Liver (tissue), 9 donors: ENCODE measurements around the gene CROCC2. TPM values are rescaled to one million over a fixed set of nuclear protein-coding genes. Genes with fewer than 3 reads are reported as not detected.

Experiments used
- DNase-seq: peaks from one replicate; pipeline ENCODE4 v3.0.0-alpha.2; 2017; ENCODE audit warnings: low spot score
- H3K27ac ChIP-seq, 2 donors: one replicate each; pipeline ENCODE4 v1.7.0; 2013; ENCODE audit warnings: inconsistent platforms in 2 of 2, low read length in 2 of 2, control low read depth in 1 of 2, low read depth in 1 of 2, mild to moderate bottlenecking in 1 of 2
- H3K27me3 ChIP-seq, 4 donors: one replicate each; pipeline versions ENCODE4 v1.6.1 to v1.7.0; 2013; ENCODE audit warnings: low read length in 3 of 4, inconsistent platforms in 1 of 4, mild to moderate bottlenecking in 1 of 4, moderate library complexity in 1 of 4; ENCODE audit not compliant: control insufficient read depth in 4 of 4, insufficient read depth in 4 of 4
- H3K36me3 ChIP-seq, 4 donors: one replicate each; pipeline versions ENCODE4 v1.6.1 to v1.7.0; 2013; ENCODE audit warnings: low read length in 3 of 4, mild to moderate bottlenecking in 3 of 4, low read depth in 1 of 4, moderate library complexity in 1 of 4; ENCODE audit not compliant: control insufficient read depth in 4 of 4, insufficient read depth in 3 of 4
- H3K4me1 ChIP-seq, 4 donors: one replicate each; pipeline versions ENCODE4 v1.6.1 to v1.7.0; 2013; ENCODE audit warnings: low read length in 3 of 4, mild to moderate bottlenecking in 3 of 4, moderate library complexity in 1 of 4; ENCODE audit not compliant: control insufficient read depth in 4 of 4, insufficient read depth in 4 of 4
- H3K4me3 ChIP-seq, 3 donors: one replicate each; pipeline versions ENCODE4 v1.6.1 to v1.7.0; 2013; ENCODE audit warnings: low read length in 3 of 3, control low read depth in 1 of 3, low read depth in 1 of 3, mild to moderate bottlenecking in 1 of 3
- H3K9ac ChIP-seq, 2 donors: one replicate each; pipeline ENCODE4 v1.7.0; 2013; ENCODE audit warnings: low read length in 2 of 2, mild to moderate bottlenecking in 2 of 2, moderate library complexity in 2 of 2, control low read depth in 1 of 2, low read depth in 1 of 2
- H3K9me3 ChIP-seq, 4 donors: one replicate each; pipeline versions ENCODE4 v1.6.1 to v1.7.0; 2013; ENCODE audit warnings: low read length in 3 of 4; ENCODE audit not compliant: control insufficient read depth in 4 of 4
- FOXA1 ChIP-seq: IDR thresholded peaks from 2 replicates; pipeline ENCODE4 v1.6.1; 2016; ENCODE audit warnings: antibody characterized with exemption
- FOXA2 ChIP-seq: IDR thresholded peaks from 2 replicates; pipeline ENCODE4 v1.6.1; 2016; ENCODE audit warnings: antibody characterized with exemption
- HNF4A ChIP-seq, 2 donors: conservative IDR thresholded peaks; 2 replicates each; pipeline ENCODE4 v1.6.1; 2016; ENCODE audit warnings: antibody characterized with exemption in 2 of 2, mild to moderate bottlenecking in 2 of 2
- HNF4G ChIP-seq: IDR thresholded peaks from 2 replicates; pipeline ENCODE4 v1.6.1; 2016; ENCODE audit warnings: antibody characterized with exemption
- JUND ChIP-seq, 2 donors: IDR thresholded peaks; 2 replicates each; pipeline ENCODE4 v1.6.1; 2016; ENCODE audit warnings: antibody characterized with exemption in 2 of 2
- NR2F2 ChIP-seq: IDR thresholded peaks from 2 replicates; pipeline ENCODE4 v1.6.1; 2016; ENCODE audit warnings: antibody characterized with exemption
- RAD21 ChIP-seq, 2 donors: IDR thresholded peaks; 2 replicates each; pipeline ENCODE4 v1.6.1; 2016; ENCODE audit warnings: antibody characterized with exemption in 2 of 2, mild to moderate bottlenecking in 2 of 2
- RXRA ChIP-seq, 2 donors: IDR thresholded peaks; 2 replicates each; pipeline ENCODE4 v1.6.1; 2017 to 2018; ENCODE audit warnings: antibody characterized with exemption in 2 of 2, mild to moderate bottlenecking in 1 of 2
- SP1 ChIP-seq: IDR thresholded peaks from 2 replicates; pipeline ENCODE4 v1.6.1; 2018; ENCODE audit warnings: antibody characterized with exemption, mild to moderate bottlenecking
- TAF1 ChIP-seq: conservative IDR thresholded peaks from 2 replicates; pipeline ENCODE4 v1.6.1; 2016; ENCODE audit warnings: antibody characterized with exemption, mild to moderate bottlenecking
- YY1 ChIP-seq: IDR thresholded peaks from 2 replicates; pipeline ENCODE4 v1.6.1; 2016; ENCODE audit warnings: antibody characterized with exemption, mild to moderate bottlenecking
- WGBS: extraction: QIAGEN DNeasy Blood & Tissue Kit; methylation state at CpG from one replicate; pipeline ENCODE4 v1.1.7; 2013; 5-methylcytosine and 5-hydroxymethylcytosine counted together
- polyA plus RNA-seq, 2 donors: library from polyadenylated mRNA; stranded (reverse) in 1 of 2; unstranded in 1 of 2; fragments of 200-250 nt in 1 of 2; fragments of >200 nt in 1 of 2; fragmentation: Nextera tagmentation in 1 of 2; extraction: Ambion mirVana in 1 of 2; gene quantifications; one replicate each; pipeline versions ENCODE4 v1.2.1 to v1.2.3, GENCODE V29; 2013 to 2015
- total RNA-seq, 2 donors: library from RNA; depleted of rRNA; stranded (reverse); fragments of >200 nt; gene quantifications; one replicate each; pipeline ENCODE4 v1.2.3, GENCODE V29; 2014
- TF ChIP-seq, protein P1 (sequence below): fragments of 150-350 bp; IDR thresholded peaks from 2 replicates; pipeline ENCODE4 v1.5.1; 2017; ENCODE audit warnings: improper control_type of control experiment, low read depth, low read length; ENCODE audit not compliant: missing input control
- TF ChIP-seq, protein P2 (sequence below): IDR thresholded peaks from 2 replicates; pipeline ENCODE4 v1.6.1; 2016; ENCODE audit warnings: antibody characterized with exemption
- TF ChIP-seq, protein P3 (sequence below): IDR thresholded peaks from 2 replicates; pipeline ENCODE4 v1.6.1; 2016; ENCODE audit warnings: antibody characterized with exemption
- TF ChIP-seq, protein P4 (sequence below): IDR thresholded peaks from 2 replicates; pipeline ENCODE4 v1.6.1; 2016; ENCODE audit warnings: antibody characterized with exemption, mild to moderate bottlenecking
- TF ChIP-seq, protein P5 (sequence below): IDR thresholded peaks from 2 replicates; pipeline ENCODE4 v1.6.1; 2016; ENCODE audit warnings: antibody characterized with exemption
- donor health status: healthy.
- donor health status: healthy.
- donor health status: healthy.
- donor health status: healthy.
- donor health status: healthy.

Gene CROCC2
- total and polyA plus RNA-seq, 4 donors = under 0.01 to 0.13 (median 0.05) TPM

DNA sequence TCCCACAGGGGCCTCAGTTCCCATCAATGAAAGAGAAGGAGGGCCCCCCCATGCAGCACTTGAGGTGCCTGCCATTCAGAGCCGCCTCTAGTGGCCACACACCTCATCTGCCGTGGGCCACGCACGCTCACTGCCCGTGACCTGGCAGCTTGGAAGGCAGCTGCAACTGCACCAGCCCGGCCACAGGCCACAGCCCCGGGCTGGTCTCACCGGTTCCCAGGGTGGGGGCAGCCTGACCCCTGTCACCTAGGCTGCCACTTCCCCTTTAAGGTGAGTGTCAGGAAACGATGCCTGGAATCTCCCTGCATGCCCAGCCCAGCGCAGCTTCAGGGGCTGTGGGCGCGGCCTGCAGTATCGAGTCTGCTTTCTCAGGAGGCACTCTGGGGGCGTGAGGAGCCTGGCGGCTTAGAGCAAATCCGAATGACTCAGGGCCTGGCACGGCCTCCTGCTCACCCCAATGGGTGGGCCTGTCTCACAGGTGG is 12.7 kb upstream of the CROCC2 start:
- no peaks in the 10 kb centered on the region for H3K27me3 ChIP-seq
- H3K4me3 ChIP-seq = no peak overlapping the region
- no peak for DNase-seq
- no peak overlapping the region for H3K27ac ChIP-seq
- H3K9ac ChIP-seq = no peak overlapping the region
- TF ChIP-seq TAF1 = no peak
- TF ChIP-seq SP1 = no peak
- TF ChIP-seq RXRA (IDR thresholded peaks at IDR 0.05) = no peak
- TF ChIP-seq, protein P1, sequence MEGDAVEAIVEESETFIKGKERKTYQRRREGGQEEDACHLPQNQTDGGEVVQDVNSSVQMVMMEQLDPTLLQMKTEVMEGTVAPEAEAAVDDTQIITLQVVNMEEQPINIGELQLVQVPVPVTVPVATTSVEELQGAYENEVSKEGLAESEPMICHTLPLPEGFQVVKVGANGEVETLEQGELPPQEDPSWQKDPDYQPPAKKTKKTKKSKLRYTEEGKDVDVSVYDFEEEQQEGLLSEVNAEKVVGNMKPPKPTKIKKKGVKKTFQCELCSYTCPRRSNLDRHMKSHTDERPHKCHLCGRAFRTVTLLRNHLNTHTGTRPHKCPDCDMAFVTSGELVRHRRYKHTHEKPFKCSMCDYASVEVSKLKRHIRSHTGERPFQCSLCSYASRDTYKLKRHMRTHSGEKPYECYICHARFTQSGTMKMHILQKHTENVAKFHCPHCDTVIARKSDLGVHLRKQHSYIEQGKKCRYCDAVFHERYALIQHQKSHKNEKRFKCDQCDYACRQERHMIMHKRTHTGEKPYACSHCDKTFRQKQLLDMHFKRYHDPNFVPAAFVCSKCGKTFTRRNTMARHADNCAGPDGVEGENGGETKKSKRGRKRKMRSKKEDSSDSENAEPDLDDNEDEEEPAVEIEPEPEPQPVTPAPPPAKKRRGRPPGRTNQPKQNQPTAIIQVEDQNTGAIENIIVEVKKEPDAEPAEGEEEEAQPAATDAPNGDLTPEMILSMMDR = no peak
- no peak for TF ChIP-seq FOXA2
- TF ChIP-seq, protein P2, sequence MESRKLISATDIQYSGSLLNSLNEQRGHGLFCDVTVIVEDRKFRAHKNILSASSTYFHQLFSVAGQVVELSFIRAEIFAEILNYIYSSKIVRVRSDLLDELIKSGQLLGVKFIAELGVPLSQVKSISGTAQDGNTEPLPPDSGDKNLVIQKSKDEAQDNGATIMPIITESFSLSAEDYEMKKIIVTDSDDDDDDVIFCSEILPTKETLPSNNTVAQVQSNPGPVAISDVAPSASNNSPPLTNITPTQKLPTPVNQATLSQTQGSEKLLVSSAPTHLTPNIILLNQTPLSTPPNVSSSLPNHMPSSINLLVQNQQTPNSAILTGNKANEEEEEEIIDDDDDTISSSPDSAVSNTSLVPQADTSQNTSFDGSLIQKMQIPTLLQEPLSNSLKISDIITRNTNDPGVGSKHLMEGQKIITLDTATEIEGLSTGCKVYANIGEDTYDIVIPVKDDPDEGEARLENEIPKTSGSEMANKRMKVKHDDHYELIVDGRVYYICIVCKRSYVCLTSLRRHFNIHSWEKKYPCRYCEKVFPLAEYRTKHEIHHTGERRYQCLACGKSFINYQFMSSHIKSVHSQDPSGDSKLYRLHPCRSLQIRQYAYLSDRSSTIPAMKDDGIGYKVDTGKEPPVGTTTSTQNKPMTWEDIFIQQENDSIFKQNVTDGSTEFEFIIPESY = no peak
- no peak for TF ChIP-seq FOXA1
- TF ChIP-seq RAD21 (IDR thresholded peaks at IDR 0.05) = no peak
- TF ChIP-seq, protein P3, sequence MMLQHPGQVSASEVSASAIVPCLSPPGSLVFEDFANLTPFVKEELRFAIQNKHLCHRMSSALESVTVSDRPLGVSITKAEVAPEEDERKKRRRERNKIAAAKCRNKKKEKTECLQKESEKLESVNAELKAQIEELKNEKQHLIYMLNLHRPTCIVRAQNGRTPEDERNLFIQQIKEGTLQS = no peak
- TF ChIP-seq, protein P4, sequence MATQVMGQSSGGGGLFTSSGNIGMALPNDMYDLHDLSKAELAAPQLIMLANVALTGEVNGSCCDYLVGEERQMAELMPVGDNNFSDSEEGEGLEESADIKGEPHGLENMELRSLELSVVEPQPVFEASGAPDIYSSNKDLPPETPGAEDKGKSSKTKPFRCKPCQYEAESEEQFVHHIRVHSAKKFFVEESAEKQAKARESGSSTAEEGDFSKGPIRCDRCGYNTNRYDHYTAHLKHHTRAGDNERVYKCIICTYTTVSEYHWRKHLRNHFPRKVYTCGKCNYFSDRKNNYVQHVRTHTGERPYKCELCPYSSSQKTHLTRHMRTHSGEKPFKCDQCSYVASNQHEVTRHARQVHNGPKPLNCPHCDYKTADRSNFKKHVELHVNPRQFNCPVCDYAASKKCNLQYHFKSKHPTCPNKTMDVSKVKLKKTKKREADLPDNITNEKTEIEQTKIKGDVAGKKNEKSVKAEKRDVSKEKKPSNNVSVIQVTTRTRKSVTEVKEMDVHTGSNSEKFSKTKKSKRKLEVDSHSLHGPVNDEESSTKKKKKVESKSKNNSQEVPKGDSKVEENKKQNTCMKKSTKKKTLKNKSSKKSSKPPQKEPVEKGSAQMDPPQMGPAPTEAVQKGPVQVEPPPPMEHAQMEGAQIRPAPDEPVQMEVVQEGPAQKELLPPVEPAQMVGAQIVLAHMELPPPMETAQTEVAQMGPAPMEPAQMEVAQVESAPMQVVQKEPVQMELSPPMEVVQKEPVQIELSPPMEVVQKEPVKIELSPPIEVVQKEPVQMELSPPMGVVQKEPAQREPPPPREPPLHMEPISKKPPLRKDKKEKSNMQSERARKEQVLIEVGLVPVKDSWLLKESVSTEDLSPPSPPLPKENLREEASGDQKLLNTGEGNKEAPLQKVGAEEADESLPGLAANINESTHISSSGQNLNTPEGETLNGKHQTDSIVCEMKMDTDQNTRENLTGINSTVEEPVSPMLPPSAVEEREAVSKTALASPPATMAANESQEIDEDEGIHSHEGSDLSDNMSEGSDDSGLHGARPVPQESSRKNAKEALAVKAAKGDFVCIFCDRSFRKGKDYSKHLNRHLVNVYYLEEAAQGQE = no peak
- TF ChIP-seq NR2F2 = no peak
- TF ChIP-seq JUND (IDR thresholded peaks at IDR 0.05) = no peak
- TF ChIP-seq YY1 = no peak
- no peak for TF ChIP-seq HNF4A (conservative IDR thresholded peaks at IDR 0.05)
- no peak for TF ChIP-seq HNF4G
- H3K9me3 ChIP-seq = no peaks in the 10 kb centered on the region
- WGBS = 56% methylated on average over 17 of the region's 17 CpGs
- H3K36me3 ChIP-seq = no peaks in the 10 kb centered on the region
- peaks cover 25 to 45% (median 40%) of the 10 kb centered on the region in 4 donors for H3K4me1 ChIP-seq

DNA sequence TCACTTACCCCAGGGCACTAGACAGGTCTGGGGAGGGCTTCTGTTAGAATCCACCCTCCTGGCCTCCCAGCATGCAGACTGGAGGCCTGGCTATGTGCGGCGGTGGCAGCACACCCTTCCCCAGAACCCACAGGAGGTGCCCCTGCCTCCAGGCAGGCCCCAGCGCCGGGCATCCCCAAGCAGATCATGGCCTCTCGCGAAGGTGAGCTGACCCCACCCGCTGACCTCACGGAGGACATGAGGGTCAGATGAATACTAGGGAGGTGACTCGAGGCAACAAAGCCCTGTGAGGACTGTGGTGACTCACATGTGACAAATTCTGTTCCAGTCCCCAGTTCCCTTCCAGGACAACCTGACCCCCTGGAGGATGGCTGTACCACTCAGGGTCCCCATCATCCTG is 12.1 kb upstream of the CROCC2 start:
- 71% methylated on average over 9 of the region's 9 CpGs for WGBS
- TF ChIP-seq FOXA2 (no peak), TAF1 (no peak), HNF4G (no peak), HNF4A (conservative IDR thresholded peaks at IDR 0.05) (no peak), RXRA (IDR thresholded peaks at IDR 0.05) (peak in 1 of 2 donors; percentile 28)
- TF ChIP-seq, protein P4 = no peak
- TF ChIP-seq, protein P3 = no peak
- TF ChIP-seq, protein P5, sequence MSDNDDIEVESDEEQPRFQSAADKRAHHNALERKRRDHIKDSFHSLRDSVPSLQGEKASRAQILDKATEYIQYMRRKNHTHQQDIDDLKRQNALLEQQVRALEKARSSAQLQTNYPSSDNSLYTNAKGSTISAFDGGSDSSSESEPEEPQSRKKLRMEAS = no peak
- Histone ChIP-seq H3K9ac (no peak overlapping the region), H3K27me3 (no peaks in the 10 kb centered on the region), H3K36me3 (no peaks in the 10 kb centered on the region), H3K4me3 (no peak overlapping the region), H3K27ac (no peak overlapping the region), H3K9me3 (no peaks in the 10 kb centered on the region), H3K4me1 (peaks cover 22 to 43% (median 36%) of the 10 kb centered on the region in 4 donors)
- no peak for DNase-seq
